ENCODE measurements around the gene CERS6. TPM values are rescaled to one million over a fixed set of nuclear protein-coding genes. Genes with fewer than 3 reads are reported as not detected.
"Not testable (repeated sequence)": the region's sequence is repeated elsewhere in the genome, so short reads cannot be mapped to it uniquely, and the experiment has no call there.

CERS6 gene
- total RNA-seq, 1 donor from 2014 or later = 23.6 TPM

- no peak for DNase-seq (ENCODE audit: low read depth in 2 of 2)
These were observed 179.0 kb downstream of the CERS6 start for GRCh38 chr2:168635065-168635577.

GRCh38 chr2:168639018-168639417, 182.9 kb downstream of the CERS6 start:
- DNase-seq (ENCODE audit: low read depth in 2 of 2) = no peak

GRCh38 chr2:168639441-168639898, 183.4 kb downstream of the CERS6 start:
- no peak for DNase-seq (ENCODE audit: low read depth in 2 of 2)

- no peak for DNase-seq (ENCODE audit: low read depth in 2 of 2)
These were observed 184.0 kb downstream of the CERS6 start for GRCh38 chr2:168640039-168640438.

- DNase-seq (ENCODE audit: low read depth in 2 of 2) = no peak
These were observed 185.6 kb downstream of the CERS6 start for GRCh38 chr2:168641636-168642035.

- DNase-seq (ENCODE audit: low read depth in 2 of 2) = no peak
These were observed 186.8 kb downstream of the CERS6 start for GRCh38 chr2:168642873-168643272.

GRCh38 chr2:168643979-168644378, 187.9 kb downstream of the CERS6 start:
- DNase-seq (ENCODE audit: low read depth in 2 of 2) = no peak

- no peak for DNase-seq (ENCODE audit: low read depth in 2 of 2)
These were observed 189.7 kb downstream of the CERS6 start for GRCh38 chr2:168645696-168646338.

- no peak for DNase-seq (ENCODE audit: low read depth in 2 of 2)
These were observed 193.0 kb downstream of the CERS6 start for GRCh38 chr2:168649105-168649504.

GRCh38 chr2:168649562-168649961, 193.5 kb downstream of the CERS6 start:
- no peak for DNase-seq (ENCODE audit: low read depth in 2 of 2)

GRCh38 chr2:168650139-168650538, 194.1 kb downstream of the CERS6 start:
- no peak for DNase-seq (ENCODE audit: low read depth in 2 of 2)

- no peak for DNase-seq (ENCODE audit: low read depth in 2 of 2)
These were observed 194.7 kb downstream of the CERS6 start for GRCh38 chr2:168650781-168651180.

GRCh38 chr2:168652997-168653921, 197.2 kb downstream of the CERS6 start:
- DNase-seq (ENCODE audit: low read depth in 2 of 2) = peak; percentile 11 to 51

- DNase-seq (ENCODE audit: low read depth in 2 of 2) = no peak
These were observed 198.6 kb downstream of the CERS6 start for GRCh38 chr2:168654705-168655104.

- DNase-seq (ENCODE audit: low read depth in 2 of 2) = no peak
These were observed 199.1 kb downstream of the CERS6 start for GRCh38 chr2:168655207-168655606.

- DNase-seq (ENCODE audit: low read depth in 2 of 2) = not testable (repeated sequence)
These were observed 201.3 kb downstream of the CERS6 start for GRCh38 chr2:168657378-168657777.

GRCh38 chr2:168658706-168659105, 202.6 kb downstream of the CERS6 start:
- no peak for DNase-seq (ENCODE audit: low read depth in 2 of 2)

- no peak for DNase-seq (ENCODE audit: low read depth in 2 of 2)
These were observed 205.1 kb downstream of the CERS6 start for GRCh38 chr2:168660870-168661862.

GRCh38 chr2:168661863-168662256, 205.8 kb downstream of the CERS6 start:
- no peak for DNase-seq (ENCODE audit: low read depth in 2 of 2)

- no peak for DNase-seq (ENCODE audit: low read depth in 2 of 2)
These were observed 206.7 kb downstream of the CERS6 start for GRCh38 chr2:168662651-168663208.

GRCh38 chr2:168663993-168664392, 207.9 kb downstream of the CERS6 start:
- no peak for DNase-seq (ENCODE audit: low read depth in 2 of 2)
